Epithelial cell of esophagus (primary cell): ENCODE results near the gene FOXD2.

Source experiments
- DNase-seq: peaks from one replicate; pipeline ENCODE4 v3.0.0; 2010; ENCODE audit warnings: low read depth
- H3K4me3 ChIP-seq: 2 replicates; pipeline ENCODE4 v1.5.1; 2011; ENCODE audit warnings: mild to moderate bottlenecking, low read length, control low read depth
- CTCF ChIP-seq: IDR thresholded peaks from 2 replicates; pipeline ENCODE4 v1.5.1; 2011; ENCODE audit warnings: low read depth, mild to moderate bottlenecking, low read length, control low read depth, inconsistent platforms; ENCODE audit not compliant: insufficient read depth; ENCODE audit errors: missing control alignments

Gene FOXD2

GRCh38 chr1:47468709-47469389, 31.0 kb downstream of the FOXD2 start:
- TF ChIP-seq CTCF: no peak
- DNase-seq: no peak
- H3K4me3 ChIP-seq: no peak overlapping the region

GRCh38 chr1:47469390-47469759, 31.5 kb downstream of the FOXD2 start:
- no peak overlapping the region for H3K4me3 ChIP-seq
- no peak for DNase-seq
- TF ChIP-seq CTCF: no peak

GRCh38 chr1:47469910-47470309, 32.1 kb downstream of the FOXD2 start:
- no peak overlapping the region for H3K4me3 ChIP-seq

GRCh38 chr1:47471163-47471562, 33.3 kb downstream of the FOXD2 start:
- no peak for DNase-seq
- TF ChIP-seq CTCF: no peak
- H3K4me3 ChIP-seq: no peak overlapping the region

More at GRCh38 chr1:47469910-47470309, 32.1 kb downstream of the FOXD2 start:
- TF ChIP-seq CTCF: no peak
- DNase-seq: no peak

GRCh38 chr1:47474278-47475193, 36.7 kb downstream of the FOXD2 start:
- no peak overlapping the region for H3K4me3 ChIP-seq
- no peak for TF ChIP-seq CTCF
- DNase-seq: no peak

- no peak overlapping the region for H3K4me3 ChIP-seq
- TF ChIP-seq CTCF: no peak
- DNase-seq: peak; percentile 4
Measured at GRCh38 chr1:47477595-47478080, 39.8 kb downstream of the FOXD2 start.
